Glomerular endothelial cell (primary cell): ENCODE results near the gene HINT2. TPM values are rescaled to one million over a fixed set of nuclear protein-coding genes. Genes with fewer than 3 reads are reported as not detected.

Source experiments
- DNase-seq: peaks from one replicate; pipeline ENCODE4 v3.0.0-alpha.2; 2011; ENCODE audit warnings: low read depth, low spot score; ENCODE audit errors: extremely low read depth
- total RNA-seq: library from RNA; depleted of rRNA; stranded (reverse); fragments of >200 nt; gene quantifications from 2 replicates; pipeline ENCODE4 v1.2.3, GENCODE V29; 2015

HINT2 gene
- total RNA-seq, 1 donor from 2014 or later, result 13.8 TPM

- DNase-seq, result no peak
These were observed 33.8 kb downstream of the HINT2 start for GRCh38 chr9:35781066-35781465.

- DNase-seq, result no peak
These were observed 36.3 kb downstream of the HINT2 start for GRCh38 chr9:35778496-35778895.

- DNase-seq, result no peak
These were observed 38.8 kb downstream of the HINT2 start for GRCh38 chr9:35776018-35776417.

GRCh38 chr9:35774907-35775635 is 39.8 kb downstream of the HINT2 start:
- DNase-seq, result no peak

- no peak for DNase-seq
These were observed 42.9 kb downstream of the HINT2 start for GRCh38 chr9:35771943-35772342.

- no peak for DNase-seq
These were observed 43.3 kb downstream of the HINT2 start for GRCh38 chr9:35771534-35771933.

GRCh38 chr9:35771075-35771433 is 43.8 kb downstream of the HINT2 start:
- DNase-seq, result no peak

- DNase-seq, result no peak
These were observed 45.1 kb downstream of the HINT2 start for GRCh38 chr9:35769763-35770162.

- no peak for DNase-seq
These were observed 47.4 kb downstream of the HINT2 start for GRCh38 chr9:35767458-35767857.

- DNase-seq, result no peak
These were observed 47.8 kb downstream of the HINT2 start for GRCh38 chr9:35766997-35767396.

- DNase-seq, result no peak
These were observed 51.0 kb downstream of the HINT2 start for GRCh38 chr9:35763803-35764202.

GRCh38 chr9:35763181-35763580 is 51.7 kb downstream of the HINT2 start:
- no peak for DNase-seq

Other genes with a start within 250 kb of the HINT2 start
- gene TESK1, start 209.8 kb downstream of the HINT2 start, total RNA-seq, result 12.5 and 19.4 TPM in 2 replicates
- gene CD72, start 196.6 kb downstream of the HINT2 start, total RNA-seq, result 1.3 TPM in 1 of 2 replicates, not detected in the other
- gene SIT1, start 164.1 kb downstream of the HINT2 start, total RNA-seq, result not detected in 2 replicates
- 2,917 and 4,459 TPM in 2 replicates for gene RMRP, start 157.0 kb downstream of the HINT2 start, total RNA-seq
- gene CCDC107, start 156.8 kb downstream of the HINT2 start, total RNA-seq, result 18.5 and 18.6 TPM in 2 replicates
- 0.39 and 0.58 TPM in 2 replicates for gene ARHGEF39, start 149.8 kb downstream of the HINT2 start, total RNA-seq
- gene CA9, start 141.1 kb downstream of the HINT2 start, total RNA-seq, result 0.15 TPM in 1 of 2 replicates, not detected in the other
- 290 and 300 TPM in 2 replicates for gene TPM2, start 125.1 kb downstream of the HINT2 start, total RNA-seq
- gene TLN1, start 82.8 kb downstream of the HINT2 start, total RNA-seq, result 347 and 424 TPM in 2 replicates
- 77.0 and 78.6 TPM in 2 replicates for gene CREB3, start 82.4 kb downstream of the HINT2 start, total RNA-seq
- 43.3 and 102 TPM in 2 replicates for gene GBA2, start 65.8 kb downstream of the HINT2 start, total RNA-seq
- 16.5 and 22.9 TPM in 2 replicates for gene RGP1, start 65.8 kb downstream of the HINT2 start, total RNA-seq
- gene MSMP, start 60.8 kb downstream of the HINT2 start, total RNA-seq, result 1.6 and 7.9 TPM in 2 replicates
- gene NPR2, start 23.5 kb downstream of the HINT2 start, total RNA-seq, result 15.9 and 16.6 TPM in 2 replicates
- gene SPAG8, start 2.8 kb downstream of the HINT2 start, total RNA-seq, result 0.53 TPM in 1 of 2 replicates, not detected in the other
- not detected in 2 replicates for gene FAM221B, start 13.7 kb upstream of the HINT2 start, total RNA-seq
- 1.9 and 3.0 TPM in 2 replicates for gene TMEM8B, start 14.2 kb upstream of the HINT2 start, total RNA-seq
- gene OR13J1, start 55.4 kb upstream of the HINT2 start, total RNA-seq, result not detected in 2 replicates
- 0.47 and 0.63 TPM in 2 replicates for gene HRCT1, start 91.2 kb upstream of the HINT2 start, total RNA-seq
- 8.1 and 16.3 TPM in 2 replicates for gene SPAAR, start 94.4 kb upstream of the HINT2 start, total RNA-seq
- gene OR2S2, start 143.1 kb upstream of the HINT2 start, total RNA-seq, result not detected in 2 replicates
- gene RECK, start 221.9 kb upstream of the HINT2 start, total RNA-seq, result 16.4 and 18.7 TPM in 2 replicates